GM20000 (cell line): Measurements from ENCODE around the gene IFFO2.

Source experiments
- DNase-seq: peaks from one replicate; pipeline ENCODE4 v3.0.0; 2012; ENCODE audit warnings: low spot score
- TF ChIP-seq, protein P1 (sequence below): IDR thresholded peaks from 2 replicates; pipeline ENCODE4 v1.5.1; 2012; ENCODE audit warnings: mild to moderate bottlenecking, control low read depth; ENCODE audit errors: extremely low read depth, missing control alignments

Gene IFFO2

DNA sequence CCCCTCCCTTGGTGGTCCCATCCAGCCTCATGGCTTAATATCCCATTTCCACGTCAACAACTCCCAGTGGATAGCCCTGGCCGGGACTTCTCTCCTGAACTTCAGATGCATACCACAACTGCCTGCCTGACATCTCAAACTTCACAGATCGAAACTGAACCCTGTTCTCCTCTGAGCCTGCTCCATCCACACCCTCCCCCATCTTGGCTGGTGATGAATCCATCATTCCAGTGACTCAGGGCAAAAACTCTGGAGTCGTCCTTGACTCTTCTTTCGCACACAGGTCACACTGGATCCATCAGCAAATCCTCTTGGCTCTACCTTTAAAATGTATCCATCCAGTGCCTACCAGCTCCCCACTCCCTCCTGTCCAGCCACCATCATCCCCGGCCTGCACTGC, 100.9 kb downstream of the IFFO2 start:
- TF ChIP-seq, protein P1, sequence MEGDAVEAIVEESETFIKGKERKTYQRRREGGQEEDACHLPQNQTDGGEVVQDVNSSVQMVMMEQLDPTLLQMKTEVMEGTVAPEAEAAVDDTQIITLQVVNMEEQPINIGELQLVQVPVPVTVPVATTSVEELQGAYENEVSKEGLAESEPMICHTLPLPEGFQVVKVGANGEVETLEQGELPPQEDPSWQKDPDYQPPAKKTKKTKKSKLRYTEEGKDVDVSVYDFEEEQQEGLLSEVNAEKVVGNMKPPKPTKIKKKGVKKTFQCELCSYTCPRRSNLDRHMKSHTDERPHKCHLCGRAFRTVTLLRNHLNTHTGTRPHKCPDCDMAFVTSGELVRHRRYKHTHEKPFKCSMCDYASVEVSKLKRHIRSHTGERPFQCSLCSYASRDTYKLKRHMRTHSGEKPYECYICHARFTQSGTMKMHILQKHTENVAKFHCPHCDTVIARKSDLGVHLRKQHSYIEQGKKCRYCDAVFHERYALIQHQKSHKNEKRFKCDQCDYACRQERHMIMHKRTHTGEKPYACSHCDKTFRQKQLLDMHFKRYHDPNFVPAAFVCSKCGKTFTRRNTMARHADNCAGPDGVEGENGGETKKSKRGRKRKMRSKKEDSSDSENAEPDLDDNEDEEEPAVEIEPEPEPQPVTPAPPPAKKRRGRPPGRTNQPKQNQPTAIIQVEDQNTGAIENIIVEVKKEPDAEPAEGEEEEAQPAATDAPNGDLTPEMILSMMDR = no peak
- no peak for DNase-seq

DNA sequence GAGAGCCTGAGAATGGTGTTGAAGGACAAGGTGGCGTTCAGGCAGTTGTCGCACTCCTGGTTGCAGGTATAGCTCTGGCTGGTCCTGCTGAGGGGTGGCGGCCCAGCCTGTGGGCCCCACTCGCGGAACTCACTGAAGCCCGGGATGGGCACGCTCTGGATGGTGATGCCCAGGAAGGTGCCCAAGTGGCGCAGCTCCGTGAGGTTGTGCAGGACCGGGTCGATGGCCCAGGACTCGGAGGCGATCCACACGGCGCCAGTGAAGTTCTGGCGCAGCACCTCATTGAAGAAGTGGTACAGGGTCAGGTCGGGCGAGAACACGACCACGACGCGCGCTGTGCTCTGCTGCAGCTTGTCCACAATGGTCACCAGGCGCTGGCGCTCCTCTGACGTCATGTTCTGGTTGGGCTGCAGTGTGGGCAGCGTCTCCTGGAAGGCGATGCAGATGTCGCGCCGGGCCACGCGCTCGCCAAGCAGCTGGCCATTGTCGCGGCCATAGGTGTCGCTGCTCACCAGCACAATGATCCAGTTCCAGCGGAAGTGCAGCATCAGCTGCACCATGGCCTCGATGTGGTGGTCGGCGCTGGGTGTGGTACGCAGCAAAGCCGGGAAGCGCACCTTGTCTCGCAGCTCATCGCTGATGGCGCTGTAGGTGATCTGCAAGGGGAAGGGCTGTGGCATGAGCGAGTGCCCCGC, 102.0 kb downstream of the IFFO2 start:
- TF ChIP-seq, protein P1 = no peak

More for the DNA sequence above, 102.0 kb downstream of the IFFO2 start:
- no peak for DNase-seq
